HepG2 (cell line): Measurements from ENCODE around the gene CD48. TPM values are rescaled to one million over a fixed set of nuclear protein-coding genes. Genes with fewer than 3 reads are reported as not detected.

ENCODE experiments used
- ATAC-seq: fragments of 200-7000 bp; cut with Tn5 transposase; 3 replicates; pipeline ENCODE4 v1.9.1; 2020; ENCODE audit warnings: mild to moderate bottlenecking, moderate library complexity
- BruUV-seq: library from RNA; stranded (reverse); fragments of 400-500 nt; replicated peaks from 2 replicates; lab custom pipeline; 2021; lab: Mats Ljungman, UMichigan
- CTCF ChIA-PET: fragments of 300-600 bp; formaldehyde crosslinking; extraction: SDS; loops from one replicate; lab custom pipeline; 2021; ENCODE audit warnings: low total read pairs, inconsistent platforms, low intra/inter-chr PET ratio; lab: Yijun Ruan, JAX
- POLR2A ChIA-PET: fragments of 350-600 bp; sonication (Branson Sonifier 250); formaldehyde crosslinking; loops from one replicate; lab custom pipeline; 2020; ENCODE audit warnings: antibody characterized with exemption, inconsistent platforms; lab: Yijun Ruan, JAX
- DNase-seq: peaks from one replicate; pipeline ENCODE4 v3.0.0-alpha.2; 2015; ENCODE audit warnings: low spot score
- FAIRE-seq: peaks from 3 replicates; lab custom pipeline; 2011; peaks lifted over from hg19 to GRCh38; lab: Jason Lieb, UNC
- H2AFZ ChIP-seq: one replicate; pipeline ENCODE4 v1.6.1; 2011; ENCODE audit warnings: low read length, inconsistent platforms
- H3K27ac ChIP-seq: fragments of 300-600 bp; 3 replicates; pipeline ENCODE4 v1.8.0; 2011; ENCODE audit warnings: mixed run types, mild to moderate bottlenecking, mixed read lengths, low read length, inconsistent platforms; ENCODE audit not compliant: insufficient read depth; ENCODE audit errors: extremely low read length
- H3K27me3 ChIP-seq, 2 experiments: fragments of 200-600 bp in 1 of 2; 2 replicates in 1 of 2; 3 replicates in 1 of 2; pipeline versions ENCODE4 v1.6.0 to v1.8.0; 2011; ENCODE audit warnings: low read length in 2 of 2, mild to moderate bottlenecking in 2 of 2, moderate library complexity in 2 of 2, inconsistent platforms in 1 of 2; ENCODE audit not compliant: insufficient read depth in 2 of 2, control insufficient read depth in 1 of 2
- H3K36me3 ChIP-seq, 2 experiments: fragments of 200-600 bp in 1 of 2; replicated peaks in 1 of 2; 2 replicates in 1 of 2; 3 replicates in 1 of 2; pipeline versions ENCODE4 v1.5.1 to v1.8.0; 2011; ENCODE audit warnings: low read length in 2 of 2, inconsistent platforms in 1 of 2; ENCODE audit not compliant: insufficient read depth in 2 of 2, control insufficient read depth in 1 of 2
- H3K4me1 ChIP-seq: 2 replicates; pipeline ENCODE4 v1.5.1; 2012; ENCODE audit warnings: low read length, inconsistent platforms; ENCODE audit not compliant: insufficient read depth
- H3K4me2 ChIP-seq: 2 replicates; pipeline ENCODE4 v1.6.0; 2011; ENCODE audit warnings: low read depth, low read length, inconsistent platforms
- H3K4me3 ChIP-seq, 3 experiments: fragments of 200-600 bp in 1 of 3; sonication (generic), shearing (Covaris generic) in 1 of 3; replicated peaks in 1 of 3; 2 replicates each; pipeline ENCODE4 v1.5.1; 2011 to 2016; ENCODE audit warnings: low read length in 3 of 3, inconsistent platforms in 2 of 3, low read depth in 2 of 3, mild to moderate bottlenecking in 2 of 3, control low read depth in 1 of 3, mixed read lengths in 1 of 3; ENCODE audit not compliant: insufficient read depth in 1 of 3
- H3K79me2 ChIP-seq: one replicate; pipeline ENCODE4 v1.6.1; 2011; ENCODE audit warnings: low read length, inconsistent platforms; ENCODE audit not compliant: insufficient read depth
- H3K9ac ChIP-seq: 2 replicates; pipeline ENCODE4 v1.6.0; 2011; ENCODE audit warnings: mild to moderate bottlenecking, low read depth, low read length, inconsistent platforms; ENCODE audit not compliant: insufficient read depth
- H3K9me3 ChIP-seq: 2 replicates; pipeline ENCODE4 v1.5.1; 2012; ENCODE audit warnings: mild to moderate bottlenecking, low read length
- H4K20me1 ChIP-seq: 2 replicates; pipeline ENCODE4 v1.6.0; 2011; ENCODE audit warnings: inconsistent platforms, mild to moderate bottlenecking, low read length, moderate library complexity; ENCODE audit not compliant: insufficient read depth
- ARNTL ChIP-seq: sonication (generic); formaldehyde crosslinking; IDR thresholded peaks from 2 replicates; pipeline ENCODE4 v1.4.0; 2020; ENCODE audit warnings: mild to moderate bottlenecking, missing genetic modification reagents
- HMGXB4 ChIP-seq, 2 experiments: sonication (generic) in 1 of 2; formaldehyde crosslinking in 1 of 2; IDR thresholded peaks; 2 replicates each; pipeline versions ENCODE4 v1.4.0 to v1.6.1; 2018 to 2020; ENCODE audit warnings: missing genetic modification reagents in 2 of 2, borderline replicate concordance in 1 of 2, low read depth in 1 of 2, mild to moderate bottlenecking in 1 of 2, missing biosample characterization in 1 of 2
- KDM6A ChIP-seq: IDR thresholded peaks from 2 replicates; pipeline ENCODE4 v1.6.1; 2016; ENCODE audit warnings: low read depth
- KLF6 ChIP-seq: IDR thresholded peaks from 2 replicates; pipeline ENCODE4 v1.8.0; 2016; ENCODE audit warnings: missing biosample characterization, missing genetic modification reagents
- MED13 ChIP-seq: sonication (generic); formaldehyde crosslinking; IDR thresholded peaks from 2 replicates; pipeline ENCODE4 v1.5.0; 2020; ENCODE audit warnings: missing genetic modification reagents
- MYNN ChIP-seq: sonication (generic); formaldehyde crosslinking; IDR thresholded peaks from 2 replicates; pipeline ENCODE4 v1.4.0; 2020; ENCODE audit warnings: mild to moderate bottlenecking, low read depth, missing genetic modification reagents
- THAP7 ChIP-seq: sonication (generic); formaldehyde crosslinking; IDR thresholded peaks from 2 replicates; pipeline ENCODE4 v1.8.1; 2023; ENCODE audit warnings: mild to moderate bottlenecking, missing genetic modification reagents
- YEATS4 ChIP-seq: sonication (generic); formaldehyde crosslinking; IDR thresholded peaks from 2 replicates; pipeline ENCODE4 v1.4.0; 2020; ENCODE audit warnings: missing genetic modification reagents, borderline replicate concordance
- ZNF260 ChIP-seq: sonication (generic); formaldehyde crosslinking; IDR thresholded peaks from 2 replicates; pipeline ENCODE4 v1.4.0; 2020; ENCODE audit warnings: missing genetic modification reagents, low read depth, mild to moderate bottlenecking, borderline replicate concordance
- ZNF577 ChIP-seq: sonication (generic); formaldehyde crosslinking; IDR thresholded peaks from 2 replicates; pipeline ENCODE4 v1.4.0; 2020; ENCODE audit warnings: mild to moderate bottlenecking, low read depth, missing genetic modification reagents, borderline replicate concordance
- ZNF740 ChIP-seq: sonication (generic); formaldehyde crosslinking; IDR thresholded peaks from 2 replicates; pipeline ENCODE4 v1.4.0; 2020; ENCODE audit warnings: missing genetic modification reagents
- WGBS: methylation state at CpG from one replicate; pipeline ENCODE4 v1.1.6; 2017; ENCODE audit warnings: low lambda C conversion rate; 5-methylcytosine and 5-hydroxymethylcytosine counted together
- in situ Hi-C: cut with HindIII; loops from 2 replicates; pipeline ENCODE4 v1.10.0; 2017; ENCODE audit warnings: low pct_unique_long_range_greater_than_20kb; ENCODE audit not compliant: extremely low pct_ligation_motif_present
- intact Hi-C: fragments of 100-400 bp; cut with micrococcal nuclease; formaldehyde crosslinking; loops from one replicate; pipeline ENCODE4 v1.10.0; 2022; ENCODE audit not compliant: unreplicated experiment
- polyA plus RNA-seq, 8 experiments: library from polyadenylated mRNA; depleted of rRNA in 3 of 8; stranded (reverse) in 7 of 8; unstranded in 1 of 8; fragments of >200 nt; fragmentation: Illumina TruSeq in 4 of 8; extraction: Trizol in 4 of 8; gene quantifications; 2 replicates each; pipeline versions ENCODE4 v1.2.1 to v1.2.3, GENCODE V29; 2011 to 2016; ENCODE audit warnings: low read depth in 4 of 8, missing spikeins in 1 of 8, mixed read lengths in 1 of 8; ENCODE audit not compliant: insufficient read depth in 1 of 8
- total RNA-seq, 5 experiments: library from RNA; depleted of rRNA; stranded (reverse); fragments of >200 nt; fragmentation: Illumina TruSeq; extraction: Trizol; gene quantifications; 2 replicates each; pipeline ENCODE4 v1.2.3, GENCODE V29; 2016; ENCODE audit warnings: low read depth in 1 of 5
- TF ChIP-seq, protein P1 (sequence below): sonication (generic); formaldehyde crosslinking; IDR thresholded peaks from 2 replicates; pipeline ENCODE4 v1.5.0; 2020; ENCODE audit warnings: missing genetic modification reagents

Gene CD48
- total and polyA plus RNA-seq, 2 of the 13 experiments (the other 11 are each of a cell fraction or from before 2014, with no cell fraction given): not detected

DNA sequence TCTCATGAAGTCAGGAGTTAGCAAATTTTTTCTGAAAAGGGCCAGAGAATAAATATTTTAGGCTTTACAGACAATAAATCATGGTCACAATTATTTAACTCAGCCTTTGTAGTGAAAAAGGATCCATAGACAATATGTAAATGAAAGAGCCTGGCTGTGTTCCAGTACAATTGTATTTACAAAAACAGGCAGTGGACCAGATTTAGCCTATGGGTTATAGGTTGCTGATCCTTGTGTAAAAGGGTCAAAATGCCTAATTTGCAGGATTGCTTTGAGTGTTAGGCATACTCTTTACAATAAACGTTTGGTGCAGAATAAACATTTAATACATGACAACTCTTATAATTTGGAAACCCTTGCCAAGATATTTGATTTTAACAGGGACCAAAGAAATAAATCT, 33.9 kb upstream of the CD48 start:
- Histone ChIP-seq H3K27me3 (peaks cover 0 to under 1% of the 10 kb centered on the region in 2 experiments; a peak in 2 of 5 replicates), H3K4me1 (no peaks in the 10 kb centered on the region), H3K27ac (no peak overlapping the region), H3K4me2 (no peak overlapping the region), H3K9ac (no peak overlapping the region), H3K4me3 (no peak overlapping the region), H4K20me1 (no peaks in the 10 kb centered on the region), H3K9me3 (no peaks in the 10 kb centered on the region), H3K79me2 (no peaks in the 10 kb centered on the region), H3K36me3 (no peaks in the 10 kb centered on the region), H2AFZ (no peak overlapping the region)
- intact Hi-C loops (no loop called here), in situ Hi-C loops (no loop called here)
- BruUV-seq: no TSS peak
- TF ChIP-seq ARNTL (CRISPR knock-in tag) (no peak), ZNF740 (CRISPR knock-in tag) (no peak), MYNN (CRISPR knock-in tag) (no peak), MED13 (CRISPR knock-in tag) (no peak), THAP7 (CRISPR knock-in tag) (no peak), ZNF577 (CRISPR knock-in tag) (no peak)
- ATAC-seq (no peak), FAIRE-seq (no peak), DNase-seq (no peak)
- CTCF ChIA-PET: no interaction called here
- POLR2A ChIA-PET: no interaction called here
- 0% methylated on average over 1 of the region's 1 CpG for WGBS

DNA sequence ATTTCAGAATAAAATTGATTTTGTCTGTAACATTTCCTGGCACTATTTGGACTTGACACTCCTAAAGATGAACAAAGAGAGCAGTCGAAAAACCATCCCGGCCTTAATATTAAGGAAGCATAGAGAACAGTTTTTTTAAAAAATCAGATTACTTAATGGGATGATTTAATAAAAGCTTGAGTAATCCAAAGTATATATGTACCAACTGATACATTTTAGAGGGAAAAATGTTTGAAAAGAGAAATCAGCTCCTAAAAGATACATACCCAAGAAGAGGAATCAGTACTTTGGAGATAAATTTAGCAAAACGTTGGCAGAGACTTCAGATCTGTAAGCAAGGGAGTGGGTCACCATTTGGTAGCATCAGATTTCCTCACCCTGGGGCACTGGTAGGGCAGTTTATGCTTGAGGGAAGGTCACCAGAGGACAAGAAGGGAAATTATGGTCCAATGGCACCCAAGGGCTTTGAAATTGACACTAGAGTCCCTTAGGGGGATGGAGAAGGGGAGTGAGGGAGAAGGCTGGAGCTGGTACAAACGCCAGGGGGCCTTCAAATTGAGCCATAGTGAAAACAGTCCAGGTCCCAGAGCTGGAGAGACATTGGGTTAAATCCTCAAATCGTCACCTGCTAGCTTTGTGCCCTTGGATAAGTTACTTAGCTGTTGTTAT, 33.4 kb upstream of the CD48 start:
- Histone ChIP-seq H3K4me1 (no peaks in the 10 kb centered on the region), H2AFZ (no peak overlapping the region), H3K27me3 (no peaks in the 10 kb centered on the region; a peak in 1 of 5 replicates), H3K79me2 (no peaks in the 10 kb centered on the region), H3K9me3 (no peaks in the 10 kb centered on the region), H4K20me1 (no peaks in the 10 kb centered on the region), H3K36me3 (no peaks in the 10 kb centered on the region), H3K27ac (no peak overlapping the region), H3K4me3 (no peak overlapping the region), H3K9ac (no peak overlapping the region), H3K4me2 (no peak overlapping the region)
- WGBS: 32% methylated on average over 5 of the region's 5 CpGs
- BruUV-seq: no TSS peak
- intact Hi-C loops: no loop called here
- CTCF ChIA-PET: no interaction called here
- FAIRE-seq: no peak
- POLR2A ChIA-PET: no interaction called here
- no peak for DNase-seq
- no peak for ATAC-seq
- in situ Hi-C loops: no loop called here
- TF ChIP-seq KDM6A (no peak), KLF6 (no peak), ZNF260 (CRISPR knock-in tag) (no peak), YEATS4 (CRISPR knock-in tag) (no peak), HMGXB4 (CRISPR knock-in tag; IDR thresholded peaks at IDR 0.05; ENCODE audit: borderline replicate concordance in 1 of 2, low read depth in 1 of 2) (no peak)
- TF ChIP-seq, protein P1, sequence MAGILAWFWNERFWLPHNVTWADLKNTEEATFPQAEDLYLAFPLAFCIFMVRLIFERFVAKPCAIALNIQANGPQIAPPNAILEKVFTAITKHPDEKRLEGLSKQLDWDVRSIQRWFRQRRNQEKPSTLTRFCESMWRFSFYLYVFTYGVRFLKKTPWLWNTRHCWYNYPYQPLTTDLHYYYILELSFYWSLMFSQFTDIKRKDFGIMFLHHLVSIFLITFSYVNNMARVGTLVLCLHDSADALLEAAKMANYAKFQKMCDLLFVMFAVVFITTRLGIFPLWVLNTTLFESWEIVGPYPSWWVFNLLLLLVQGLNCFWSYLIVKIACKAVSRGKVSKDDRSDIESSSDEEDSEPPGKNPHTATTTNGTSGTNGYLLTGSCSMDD (CRISPR knock-in tag): no peak
